ENCODE results near the gene SNTG2. TPM values are rescaled to one million over a fixed set of nuclear protein-coding genes. Genes with fewer than 3 reads are reported as not detected.

SNTG2 gene
- total RNA-seq: under 0.01 and 1.6 TPM in 2 replicates

GRCh38 chr2:950080-950966 is at the start of gene SNTG2:
SNTG2 (plus strand) TSS chr2:950849; CDS start chr2:950997, 148 bp downstream.
- H3K4me3 ChIP-seq (ENCODE audit: low read depth, low read length): no peak within 1 kb of the TSS
- no peak for TF ChIP-seq CTCF (IDR thresholded peaks at IDR 0.05; ENCODE audit: insufficient read depth, low read depth, low read length)
- DNase-seq (ENCODE audit: low read depth): no peak

- no peak for TF ChIP-seq CTCF (IDR thresholded peaks at IDR 0.05; ENCODE audit: insufficient read depth, low read depth, low read length)
- DNase-seq (ENCODE audit: low read depth): no peak
- H3K4me3 ChIP-seq (ENCODE audit: low read depth, low read length): no peak overlapping the region
Measured at GRCh38 chr2:902584-902983, 48.1 kb upstream of the SNTG2 start.

GRCh38 chr2:903223-903900 is 47.3 kb upstream of the SNTG2 start:
- H3K4me3 ChIP-seq (ENCODE audit: low read depth, low read length): no peak overlapping the region
- TF ChIP-seq CTCF (IDR thresholded peaks at IDR 0.05; ENCODE audit: insufficient read depth, low read depth, low read length): no peak
- DNase-seq (ENCODE audit: low read depth): no peak

- no peak for DNase-seq (ENCODE audit: low read depth)
- no peak for TF ChIP-seq CTCF (IDR thresholded peaks at IDR 0.05; ENCODE audit: insufficient read depth, low read depth, low read length)
- no peak overlapping the region for H3K4me3 ChIP-seq (ENCODE audit: low read depth, low read length)
Measured at GRCh38 chr2:904246-905024, 46.2 kb upstream of the SNTG2 start.

- H3K4me3 ChIP-seq (ENCODE audit: low read depth, low read length): no peak overlapping the region
- no peak for DNase-seq (ENCODE audit: low read depth)
- no peak for TF ChIP-seq CTCF (IDR thresholded peaks at IDR 0.05; ENCODE audit: insufficient read depth, low read depth, low read length)
Measured at GRCh38 chr2:905091-905832, 45.4 kb upstream of the SNTG2 start.

- no peak for TF ChIP-seq CTCF (IDR thresholded peaks at IDR 0.05; ENCODE audit: insufficient read depth, low read depth, low read length)
- no peak overlapping the region for H3K4me3 ChIP-seq (ENCODE audit: low read depth, low read length)
- no peak for DNase-seq (ENCODE audit: low read depth)
Measured at GRCh38 chr2:905833-906140, 44.9 kb upstream of the SNTG2 start.
